ENCODE data around the gene SCRG1. TPM values are rescaled to one million over a fixed set of nuclear protein-coding genes. Genes with fewer than 3 reads are reported as not detected.

SCRG1 gene
- total and polyA plus RNA-seq, 2 donors (not counting 1 experiment from before 2014, with no cell fraction given): not detected

GRCh38 chr4:173357939-173358338 is 41.0 kb downstream of the SCRG1 start:
- ATAC-seq (ENCODE audit: low read depth) (no peak), DNase-seq (no peak)
- TF ChIP-seq CTCF (IDR thresholded peaks at IDR 0.05): no peak
- intact Hi-C loops (cut with micrococcal nuclease): no loop called here
- Histone ChIP-seq H3K4me3 (ENCODE audit: control extremely low read depth in 1 of 5, extremely low read depth in 1 of 5, insufficient read depth in 1 of 5, low read depth in 2 of 5, low read length in 4 of 5) (no peak overlapping the region), H3K4me1 (ENCODE audit: control insufficient read depth in 2 of 2, insufficient read depth in 2 of 2, low read length in 2 of 2) (no peaks in the 10 kb centered on the region), H3K4me2 (replicated peaks; ENCODE audit: low read depth, low read length, poor library complexity, severe bottlenecking) (no peak overlapping the region), H3K79me2 (ENCODE audit: control insufficient read depth, insufficient read depth, low read length) (no peaks in the 10 kb centered on the region), H3K27me3 (replicated peaks in 1 of 4; ENCODE audit: control extremely low read depth in 1 of 4, control insufficient read depth in 3 of 4, insufficient read depth in 4 of 4, low read length in 3 of 4) (no peaks in the 10 kb centered on the region), H3K9me3 (ENCODE audit: control extremely low read depth in 1 of 3, control insufficient read depth in 2 of 3, insufficient read depth in 1 of 3, low read length in 2 of 3) (peaks cover 0 to 4% (median 0%) of the 10 kb centered on the region in 3 donors), H3K27ac (ENCODE audit: low read length in 2 of 2) (no peak overlapping the region), H4K20me1 (ENCODE audit: control insufficient read depth, insufficient read depth, low read length, poor library complexity, severe bottlenecking) (no peaks in the 10 kb centered on the region), H3K36me3 (replicated peaks in 1 of 2; ENCODE audit: control extremely low read depth in 1 of 2, control insufficient read depth in 1 of 2, extremely low read depth in 1 of 2, insufficient read depth in 2 of 2, low read length in 1 of 2) (no peaks in the 10 kb centered on the region), H2AFZ (ENCODE audit: insufficient read depth, low read depth, low read length, poor library complexity, severe bottlenecking) (no peak overlapping the region), H3K9ac (ENCODE audit: low read length) (no peak overlapping the region)
- no peaks in the 10 kb centered on the region for H3K27me3 Mint-ChIP-seq
- no peak overlapping the region for H3K4me3 Mint-ChIP-seq
- POLR2A ChIA-PET: no interaction called here
- H3K27ac Mint-ChIP-seq: no peak overlapping the region
- WGBS (ENCODE audit: insufficient coverage): 90% methylated on average over 2 of the region's 2 CpGs
- no peaks in the 10 kb centered on the region for H3K4me1 Mint-ChIP-seq
- CTCF ChIA-PET: interaction anchor here (1.2 to 1.6 kb wide), 3 partner anchors 12 to 57 kb away, joined by 3 to 4 read pairs (median 3); no protein-coding TSS in a partner anchor
- no peaks in the 10 kb centered on the region for H3K9me3 Mint-ChIP-seq (ENCODE audit: insufficient read depth)

GRCh38 chr4:173347467-173347866 is 51.4 kb downstream of the SCRG1 start:
- intact Hi-C loops (cut with micrococcal nuclease): no loop called here
- Histone ChIP-seq H3K4me2 (replicated peaks; ENCODE audit: low read depth, low read length, poor library complexity, severe bottlenecking) (no peak overlapping the region), H3K27me3 (replicated peaks in 1 of 4; ENCODE audit: control extremely low read depth in 1 of 4, control insufficient read depth in 3 of 4, insufficient read depth in 4 of 4, low read length in 3 of 4) (no peaks in the 10 kb centered on the region), H3K4me1 (ENCODE audit: control insufficient read depth in 2 of 2, insufficient read depth in 2 of 2, low read length in 2 of 2) (peaks cover 0 to 4% of the 10 kb centered on the region in 2 donors), H3K4me3 (ENCODE audit: control extremely low read depth in 1 of 5, extremely low read depth in 1 of 5, insufficient read depth in 1 of 5, low read depth in 2 of 5, low read length in 4 of 5) (no peak overlapping the region), H3K79me2 (ENCODE audit: control insufficient read depth, insufficient read depth, low read length) (no peaks in the 10 kb centered on the region), H3K27ac (ENCODE audit: low read length in 2 of 2) (no peak overlapping the region), H3K36me3 (replicated peaks in 1 of 2; ENCODE audit: control extremely low read depth in 1 of 2, control insufficient read depth in 1 of 2, extremely low read depth in 1 of 2, insufficient read depth in 2 of 2, low read length in 1 of 2) (no peaks in the 10 kb centered on the region), H3K9ac (ENCODE audit: low read length) (no peak overlapping the region), H4K20me1 (ENCODE audit: control insufficient read depth, insufficient read depth, low read length, poor library complexity, severe bottlenecking) (no peaks in the 10 kb centered on the region), H3K9me3 (ENCODE audit: control extremely low read depth in 1 of 3, control insufficient read depth in 2 of 3, insufficient read depth in 1 of 3, low read length in 2 of 3) (no peaks in the 10 kb centered on the region), H2AFZ (ENCODE audit: insufficient read depth, low read depth, low read length, poor library complexity, severe bottlenecking) (no peak overlapping the region)
- no peaks in the 10 kb centered on the region for H3K9me3 Mint-ChIP-seq (ENCODE audit: insufficient read depth)
- DNase-seq: no peak
- no peak for ATAC-seq (ENCODE audit: low read depth)
- ChIA-PET POLR2A (no interaction called here), CTCF (no interaction called here)
- H3K27ac Mint-ChIP-seq: no peak overlapping the region
- no peaks in the 10 kb centered on the region for H3K27me3 Mint-ChIP-seq
- H3K4me3 Mint-ChIP-seq: no peak overlapping the region
- peaks cover 6% of the 10 kb centered on the region for H3K4me1 Mint-ChIP-seq
- no peak for TF ChIP-seq CTCF (IDR thresholded peaks at IDR 0.05)
- WGBS (ENCODE audit: insufficient coverage): no CpG with 5 or more reads among the region's 1 CpG
